GM19372 (cell line): ENCODE data around the gene DNAJC21.

ENCODE experiments used
- ATAC-seq: cut with Tn5 transposase; IDR thresholded peaks from one replicate; pipeline ENCODE4 v1.9.1; 2021; ENCODE audit warnings: mild to moderate bottlenecking, low read depth, moderate library complexity; ENCODE audit not compliant: unreplicated experiment

DNAJC21 gene

DNA sequence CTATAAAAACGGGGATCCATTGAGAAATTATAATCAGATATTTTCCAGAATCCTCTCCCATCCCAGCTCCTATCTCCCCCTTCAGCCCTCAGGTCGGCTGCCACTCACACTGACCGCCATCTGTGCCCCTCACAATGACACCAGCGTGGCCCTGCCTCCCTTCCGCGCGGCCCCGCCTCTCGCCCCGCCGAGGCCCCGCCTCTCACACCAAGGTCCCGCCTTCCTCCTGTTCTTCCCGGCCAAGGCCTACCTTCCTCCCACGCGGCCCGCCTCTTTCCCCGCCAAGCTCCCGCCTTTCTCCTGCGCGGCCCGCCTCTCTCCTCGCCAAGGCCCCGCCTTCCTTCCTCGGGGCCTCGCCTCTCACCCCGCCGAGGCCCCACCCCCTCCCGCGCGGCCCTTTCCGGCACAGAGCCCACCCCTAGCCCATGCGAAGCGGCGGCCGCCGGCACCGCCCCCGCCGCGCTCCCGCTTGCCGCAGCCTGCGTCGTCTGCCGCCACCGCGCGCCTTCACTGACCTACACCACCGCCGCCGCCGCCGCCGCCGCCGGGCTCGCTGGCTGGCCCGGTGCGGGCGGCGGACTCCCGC lies at the start of gene DNAJC21:
Gene DNAJC21 (plus strand): TSS at position 426 of the 586 bp plus-strand sequence. CDS start 261 bp downstream, outside the sequence.
- ATAC-seq, result peak; percentile 76

DNA sequence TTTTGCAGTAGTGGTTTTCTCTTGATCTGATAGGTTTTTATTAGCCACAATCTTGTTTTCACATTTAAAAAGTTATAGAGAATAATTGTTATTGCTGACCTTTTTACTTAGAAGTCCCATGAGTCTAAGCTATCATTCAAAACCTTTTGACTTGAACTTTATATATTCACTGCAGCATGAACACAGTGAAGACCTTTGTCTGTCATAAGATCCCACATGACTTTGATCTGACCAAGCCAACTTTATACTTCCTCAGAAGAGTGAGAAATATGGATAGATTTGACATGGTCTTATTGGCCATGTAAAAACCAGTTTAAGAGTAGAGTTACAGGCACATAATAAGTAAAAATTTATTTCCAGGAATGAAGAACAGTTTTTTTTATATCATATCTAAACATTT lies 48.1 kb upstream of the DNAJC21 start:
- ATAC-seq, result no peak

- ATAC-seq, result no peak
Observed at GRCh38 chr5:34886392-34887119, 42.8 kb upstream of the DNAJC21 start.

DNA sequence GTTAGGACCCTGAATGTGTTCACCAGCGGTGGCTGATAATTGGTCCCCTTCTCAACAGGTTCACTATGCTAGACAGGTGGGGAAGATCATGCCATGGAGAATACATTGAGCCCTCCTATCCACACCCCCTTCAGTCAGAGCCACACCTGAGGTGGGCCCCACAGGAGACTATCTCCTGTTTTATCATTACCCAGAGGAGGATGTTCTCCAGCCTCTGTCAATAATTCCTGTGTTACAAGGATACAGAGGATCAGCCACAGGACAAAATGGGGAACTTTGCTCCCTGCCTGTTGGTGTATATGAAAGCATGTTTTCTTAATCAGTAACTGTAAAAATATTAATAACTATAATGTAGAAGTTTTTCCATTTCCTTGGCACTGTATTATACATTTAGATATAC lies 40.0 kb upstream of the DNAJC21 start:
- ATAC-seq, result no peak

GRCh38 chr5:34891981-34892380 lies 37.4 kb upstream of the DNAJC21 start:
- no peak for ATAC-seq

GRCh38 chr5:34892414-34892813 lies 36.9 kb upstream of the DNAJC21 start:
- no peak for ATAC-seq

GRCh38 chr5:34894716-34895115 lies 34.6 kb upstream of the DNAJC21 start:
- no peak for ATAC-seq

DNA sequence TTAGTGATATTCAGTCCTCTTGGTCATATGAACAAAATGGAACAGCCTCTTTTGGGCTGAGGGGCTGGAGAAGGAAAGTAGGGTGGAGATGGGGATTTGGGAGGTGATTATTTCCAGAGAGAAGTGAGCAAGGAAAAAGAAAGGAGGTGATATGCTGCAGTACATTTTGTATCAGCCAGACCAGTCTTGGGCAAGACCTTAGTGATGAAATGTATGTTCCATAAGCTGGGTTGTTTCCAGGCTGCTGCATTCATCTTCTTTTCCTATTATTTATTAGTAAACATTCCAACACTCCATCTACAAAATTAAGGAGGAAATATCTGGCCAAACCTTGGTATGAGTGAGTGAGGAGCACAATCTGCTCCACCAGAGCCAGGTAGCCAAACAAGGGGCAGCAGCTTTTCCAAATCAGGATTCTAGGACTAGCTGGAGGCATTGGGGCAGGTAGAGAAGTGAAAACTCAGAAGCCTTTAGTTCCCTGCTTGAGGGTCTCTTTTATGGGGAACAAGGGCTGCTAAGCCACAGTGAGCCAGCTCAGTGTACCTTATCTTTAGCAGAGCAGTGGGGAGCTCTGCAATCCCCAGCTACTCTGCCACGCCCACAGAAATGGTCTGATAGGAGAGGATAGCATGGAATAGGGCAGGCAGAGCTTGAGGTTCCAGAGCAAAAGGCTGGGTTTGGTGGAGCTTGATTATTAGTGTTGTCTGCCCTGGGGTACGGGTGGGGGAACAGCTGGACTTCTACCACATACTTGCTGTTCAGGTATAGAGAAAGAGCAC lies 33.5 kb upstream of the DNAJC21 start:
- no peak for ATAC-seq

DNA sequence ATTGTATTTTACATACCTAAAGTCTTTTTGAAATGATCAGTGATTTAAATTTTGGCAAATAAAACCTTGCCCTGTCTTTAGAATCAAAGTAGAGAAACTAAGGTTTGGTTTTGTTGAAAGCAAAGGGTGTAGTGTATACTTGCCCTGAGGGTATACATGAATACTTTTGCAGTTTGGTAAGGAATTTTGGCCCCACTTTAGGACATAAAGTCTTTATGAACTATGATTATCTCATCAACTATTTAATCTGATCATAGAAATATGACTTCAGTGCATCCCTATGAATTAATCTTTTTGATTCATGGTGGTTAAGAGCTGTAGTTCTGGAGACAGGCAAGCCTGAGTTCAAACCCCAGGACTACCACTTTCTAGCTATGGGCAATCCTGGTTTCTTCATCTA lies 31.7 kb upstream of the DNAJC21 start:
- ATAC-seq, result no peak

GRCh38 chr5:34898258-34898895 lies 31.0 kb upstream of the DNAJC21 start:
- peak; percentile 83 for ATAC-seq

GRCh38 chr5:34899066-34899465 lies 30.3 kb upstream of the DNAJC21 start:
- no peak for ATAC-seq

GRCh38 chr5:34900652-34901051 lies 28.7 kb upstream of the DNAJC21 start:
- ATAC-seq, result no peak

DNA sequence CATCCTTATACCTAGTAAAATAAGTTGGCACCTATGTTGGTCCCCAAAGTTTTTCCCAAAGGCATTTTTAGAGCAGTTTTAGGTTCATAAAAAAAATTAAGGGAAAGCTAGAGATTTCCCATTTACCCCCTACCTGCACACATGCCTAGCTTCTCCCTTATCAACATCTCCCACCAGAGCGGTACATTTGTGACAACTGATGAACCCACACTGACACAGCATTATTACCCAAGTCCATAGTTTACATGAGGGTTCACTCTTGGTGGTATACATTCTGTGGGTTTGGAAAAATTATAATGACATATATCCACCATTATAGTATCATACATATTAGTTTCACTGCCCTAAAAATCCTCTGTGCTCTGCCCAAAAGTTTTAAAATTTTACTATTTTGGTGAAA lies 26.1 kb upstream of the DNAJC21 start:
- ATAC-seq, result no peak

GRCh38 chr5:34905564-34905963 lies 23.8 kb upstream of the DNAJC21 start:
- no peak for ATAC-seq

GRCh38 chr5:34913072-34913471 lies 16.3 kb upstream of the DNAJC21 start:
- no peak for ATAC-seq

DNA sequence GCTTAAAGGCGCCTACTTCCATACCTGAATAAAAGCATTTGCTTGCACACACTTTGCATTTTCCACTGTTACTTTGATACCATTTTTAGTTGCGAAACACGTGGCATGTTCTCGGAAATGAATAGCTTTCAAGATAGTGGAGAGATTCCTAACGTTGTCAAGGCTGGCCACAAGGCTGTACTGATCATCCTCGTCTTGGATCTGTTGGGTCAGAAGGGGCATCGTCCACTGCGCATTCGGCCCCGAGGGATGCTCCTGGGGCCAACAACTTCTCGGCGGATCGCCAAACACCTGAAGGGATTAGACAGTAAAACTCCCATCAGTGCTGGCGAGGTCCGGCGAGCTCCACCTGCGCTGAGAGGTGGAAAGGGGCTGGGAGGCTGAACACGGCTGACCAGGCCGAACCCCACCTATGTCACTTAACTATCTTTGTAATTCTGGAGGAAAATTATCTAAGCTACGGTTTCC lies 14.7 kb upstream of the DNAJC21 start:
- ATAC-seq, result peak; percentile 15

GRCh38 chr5:34915139-34915855 lies 14.1 kb upstream of the DNAJC21 start, which contains the start of the genes BRIX1 and RAD1:
Gene BRIX1 (plus strand): TSS chr5:34915711. CDS start chr5:34915739, 28 bp downstream.
Gene RAD1 (minus strand): TSS chr5:34915504. CDS start chr5:34914892, 612 bp downstream.
- ATAC-seq, result peak; percentile 97

DNA sequence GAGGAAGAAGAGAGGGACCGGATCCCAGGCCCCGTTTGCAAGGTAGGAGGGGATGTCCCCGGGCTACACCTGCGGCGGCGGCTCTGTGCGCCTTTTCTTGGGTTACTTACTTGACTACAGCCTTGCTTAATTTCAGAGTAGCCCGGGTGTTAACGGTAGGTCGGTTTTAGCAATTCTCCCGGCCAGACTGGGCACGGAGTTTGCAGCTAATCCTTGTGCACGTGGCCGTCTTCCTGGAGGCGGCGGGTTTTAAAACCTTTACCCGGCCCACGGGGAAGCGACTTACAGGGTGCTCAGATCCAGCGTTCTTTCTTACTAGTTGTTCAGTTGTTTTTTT lies 13.5 kb upstream of the DNAJC21 start:
- peak; percentile 4 for ATAC-seq

- no peak for ATAC-seq
Observed at GRCh38 chr5:34916518-34916917, 12.8 kb upstream of the DNAJC21 start.

GRCh38 chr5:34918025-34918424 lies 11.3 kb upstream of the DNAJC21 start:
- ATAC-seq, result no peak
